Smooth muscle cell (in vitro differentiated cells): ENCODE measurements around the gene DLG1. TPM values are rescaled to one million over a fixed set of nuclear protein-coding genes. Genes with fewer than 3 reads are reported as not detected.

ENCODE experiments used
- DNase-seq: peaks from one replicate; lab custom pipeline; 2025; ENCODE audit not compliant: unreplicated experiment; lab: John Stamatoyannopoulos, UW
- H2AFZ ChIP-seq: fragments of 200-600 bp; sonication (generic); 2 replicates; pipeline ENCODE4 v1.6.0; 2016; ENCODE audit warnings: antibody characterized with exemption, low read depth, mild to moderate bottlenecking
- H3F3A ChIP-seq: fragments of 200-600 bp; sonication (generic); 2 replicates; pipeline ENCODE4 v1.6.0; 2017; ENCODE audit warnings: antibody characterized with exemption, low read depth
- H3K27ac ChIP-seq: fragments of 200-600 bp; sonication (generic); 2 replicates; pipeline ENCODE4 v1.5.1; 2016; ENCODE audit warnings: low read depth, mild to moderate bottlenecking
- H3K27me3 ChIP-seq: fragments of 200-600 bp; sonication (generic); 2 replicates; pipeline ENCODE4 v1.6.1; 2016; ENCODE audit warnings: low read depth, mild to moderate bottlenecking
- H3K36me3 ChIP-seq: fragments of 200-600 bp; sonication (generic); 2 replicates; pipeline ENCODE4 v1.5.1; 2016; ENCODE audit warnings: low read depth
- H3K4me1 ChIP-seq: fragments of 200-600 bp; sonication (generic); 2 replicates; pipeline ENCODE4 v1.5.1; 2016; ENCODE audit warnings: low read depth
- H3K4me2 ChIP-seq: fragments of 200-600 bp; sonication (generic); 2 replicates; pipeline ENCODE4 v1.6.0; 2016; ENCODE audit warnings: mild to moderate bottlenecking
- H3K4me3 ChIP-seq: fragments of 200-600 bp; sonication (generic); 2 replicates; pipeline ENCODE4 v1.5.1; 2016; ENCODE audit warnings: mild to moderate bottlenecking
- H3K79me2 ChIP-seq: fragments of 200-600 bp; sonication (generic); 2 replicates; pipeline ENCODE4 v1.6.0; 2016; ENCODE audit warnings: low read depth, mild to moderate bottlenecking
- H3K9ac ChIP-seq: fragments of 200-600 bp; sonication (generic); 2 replicates; pipeline ENCODE4 v1.6.0; 2016; ENCODE audit warnings: low read depth
- H3K9me3 ChIP-seq: fragments of 200-600 bp; sonication (generic); replicated peaks from 2 replicates; pipeline ENCODE4 v1.5.1; 2016; ENCODE audit warnings: low read depth
- H4K20me1 ChIP-seq: fragments of 200-600 bp; sonication (generic); 2 replicates; pipeline ENCODE4 v1.6.0; 2016; ENCODE audit warnings: low read depth
- CTCF ChIP-seq: fragments of 200-600 bp; sonication (generic); IDR thresholded peaks from 2 replicates; pipeline ENCODE4 v1.5.1; 2017; ENCODE audit warnings: borderline replicate concordance, mild to moderate bottlenecking, antibody characterized with exemption; ENCODE audit not compliant: insufficient read depth, poor library complexity, severe bottlenecking
- WGBS: methylation state at CpG from one replicate; pipeline ENCODE4 v1.1.7; 2016; ENCODE audit warnings: low lambda C conversion rate; 5-methylcytosine and 5-hydroxymethylcytosine counted together
- polyA plus RNA-seq: library from polyadenylated mRNA; unstranded; fragments of >200 nt; fragmentation: Nextera tagmentation; extraction: Ambion mirVana; gene quantifications from 2 replicates; pipeline ENCODE4 v1.2.1, GENCODE V29; 2016
- total RNA-seq: library from RNA; depleted of rRNA; stranded (reverse); fragments of >200 nt; gene quantifications from 2 replicates; pipeline ENCODE4 v1.2.3, GENCODE V29; 2014

The DLG1 gene
- total and polyA plus RNA-seq, 2 experiments from 2014 or later = 23.5 to 69.0 TPM

GRCh38 chr3:197327701-197328100 is 29.3 kb upstream of the DLG1 start:
- H3K27ac ChIP-seq = no peak overlapping the region
- no peaks in the 10 kb centered on the region for H4K20me1 ChIP-seq
- 71% methylated on average over 3 of the region's 3 CpGs for WGBS
- no peaks in the 10 kb centered on the region for H3K4me1 ChIP-seq
- H3F3A ChIP-seq = no peaks in the 10 kb centered on the region
- H3K79me2 ChIP-seq = no peaks in the 10 kb centered on the region
- no peak for DNase-seq
- H3K4me2 ChIP-seq = no peak overlapping the region
- no peak for TF ChIP-seq CTCF
- H3K9ac ChIP-seq = no peak overlapping the region
- H3K36me3 ChIP-seq = no peaks in the 10 kb centered on the region
- H3K27me3 ChIP-seq = no peaks in the 10 kb centered on the region
- no peak overlapping the region for H3K4me3 ChIP-seq
- H2AFZ ChIP-seq = no peak overlapping the region
- no peaks in the 10 kb centered on the region for H3K9me3 ChIP-seq

DNA sequence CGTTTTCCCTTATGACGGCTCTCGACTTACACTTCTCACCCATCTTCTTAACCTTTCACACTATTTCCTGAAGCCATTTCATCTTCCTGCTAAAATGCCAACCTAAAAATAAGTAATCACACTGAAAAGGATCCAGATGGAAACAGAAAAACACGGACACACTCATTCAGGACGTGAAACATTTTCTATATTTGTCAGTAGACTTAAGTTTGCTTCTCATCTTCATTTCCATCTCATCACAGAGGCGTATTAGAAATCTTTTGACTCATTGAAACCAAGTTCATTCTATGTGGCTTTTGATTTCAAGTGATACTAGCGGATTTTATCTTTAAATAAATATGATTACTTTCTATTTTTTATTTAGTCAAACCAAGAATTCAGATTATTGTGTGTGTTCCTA is 27.4 kb upstream of the DLG1 start:
- Histone ChIP-seq H3K4me2 (no peak overlapping the region), H4K20me1 (no peaks in the 10 kb centered on the region), H3K4me1 (no peaks in the 10 kb centered on the region), H2AFZ (no peak overlapping the region), H3K79me2 (no peaks in the 10 kb centered on the region), H3K4me3 (no peak overlapping the region), H3K9ac (no peak overlapping the region), H3K9me3 (no peaks in the 10 kb centered on the region), H3K36me3 (no peaks in the 10 kb centered on the region), H3F3A (no peaks in the 10 kb centered on the region), H3K27me3 (no peaks in the 10 kb centered on the region), H3K27ac (no peak overlapping the region)
- TF ChIP-seq CTCF = no peak
- WGBS = 93% methylated on average over 7 of the region's 7 CpGs
- no peak for DNase-seq

DNA sequence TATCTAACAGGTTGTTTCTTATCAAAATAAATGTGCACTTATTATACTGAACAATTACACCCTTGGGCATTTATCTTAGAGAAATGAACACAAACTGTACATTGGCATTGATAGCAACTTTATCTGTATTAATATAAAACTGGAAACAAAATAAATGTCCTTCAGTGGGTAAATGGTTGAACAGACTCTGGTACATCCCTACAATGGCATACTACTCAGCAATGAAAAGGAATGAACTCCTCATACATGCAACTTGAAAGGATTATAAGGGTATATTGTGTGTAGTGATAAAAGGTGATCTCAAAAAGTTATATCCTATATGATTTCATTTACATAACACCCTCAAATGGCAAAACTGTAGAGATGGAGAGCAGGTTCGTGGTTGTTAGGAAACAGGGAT is 23.7 kb upstream of the DLG1 start:
- no peak overlapping the region for H3K4me3 ChIP-seq
- no peak overlapping the region for H2AFZ ChIP-seq
- peaks cover 9% of the 10 kb centered on the region for H3F3A ChIP-seq
- no peaks in the 10 kb centered on the region for H3K79me2 ChIP-seq
- no peak overlapping the region for H3K27ac ChIP-seq
- H4K20me1 ChIP-seq = no peaks in the 10 kb centered on the region
- no peak overlapping the region for H3K9ac ChIP-seq
- H3K27me3 ChIP-seq = no peaks in the 10 kb centered on the region
- no peaks in the 10 kb centered on the region for H3K9me3 ChIP-seq
- WGBS = 100% methylated on average over 1 of the region's 1 CpG
- no peaks in the 10 kb centered on the region for H3K36me3 ChIP-seq
- H3K4me2 ChIP-seq = no peak overlapping the region
- DNase-seq = no peak
- H3K4me1 ChIP-seq = no peaks in the 10 kb centered on the region
- no peak for TF ChIP-seq CTCF

- H3K4me2 ChIP-seq = no peak overlapping the region
- no peaks in the 10 kb centered on the region for H3K4me1 ChIP-seq
- H3K27ac ChIP-seq = no peak overlapping the region
- H3K27me3 ChIP-seq = no peaks in the 10 kb centered on the region
- WGBS = 94% methylated on average over 1 of the region's 1 CpG
- H2AFZ ChIP-seq = no peak overlapping the region
- no peak for DNase-seq
- H3K36me3 ChIP-seq = no peaks in the 10 kb centered on the region
- no peaks in the 10 kb centered on the region for H3K79me2 ChIP-seq
- no peak overlapping the region for H3K9ac ChIP-seq
- H3K4me3 ChIP-seq = no peak overlapping the region
- peaks cover 9% of the 10 kb centered on the region for H3F3A ChIP-seq
- H3K9me3 ChIP-seq = no peaks in the 10 kb centered on the region
- TF ChIP-seq CTCF = no peak
- no peaks in the 10 kb centered on the region for H4K20me1 ChIP-seq
These were observed 22.2 kb upstream of the DLG1 start for GRCh38 chr3:197320582-197320981.
